ENCODE data around the gene TRIM51G. TPM values are rescaled to one million over a fixed set of nuclear protein-coding genes. Genes with fewer than 3 reads are reported as not detected.
"Not testable (repeated sequence)": the region's sequence is repeated elsewhere in the genome, so short reads cannot be mapped to it uniquely, and the experiment has no call there.

The TRIM51G gene
- total RNA-seq (ENCODE audit: unreplicated experiment) = not detected
- long read RNA-seq = 0 reads

GRCh38 chr11:48983785-48984184 is at the start of gene TRIM51G:
Gene TRIM51G (minus strand): TSS chr11:48983885. CDS start chr11:48981695, 2,190 bp downstream.
- H3K36me3 Mint-ChIP-seq (ENCODE audit: low read depth, unreplicated experiment); H3K4me1 Mint-ChIP-seq (ENCODE audit: unreplicated experiment); H3K27me3 Mint-ChIP-seq (ENCODE audit: unreplicated experiment); DNase-seq (ENCODE audit: low spot score); H3K4me3 Mint-ChIP-seq (ENCODE audit: unreplicated experiment); H3K27ac Mint-ChIP-seq (ENCODE audit: unreplicated experiment): not testable (repeated sequence)
- peaks cover 16% of the 10 kb centered on the region for H3K9me3 Mint-ChIP-seq (ENCODE audit: unreplicated experiment)

DNA sequence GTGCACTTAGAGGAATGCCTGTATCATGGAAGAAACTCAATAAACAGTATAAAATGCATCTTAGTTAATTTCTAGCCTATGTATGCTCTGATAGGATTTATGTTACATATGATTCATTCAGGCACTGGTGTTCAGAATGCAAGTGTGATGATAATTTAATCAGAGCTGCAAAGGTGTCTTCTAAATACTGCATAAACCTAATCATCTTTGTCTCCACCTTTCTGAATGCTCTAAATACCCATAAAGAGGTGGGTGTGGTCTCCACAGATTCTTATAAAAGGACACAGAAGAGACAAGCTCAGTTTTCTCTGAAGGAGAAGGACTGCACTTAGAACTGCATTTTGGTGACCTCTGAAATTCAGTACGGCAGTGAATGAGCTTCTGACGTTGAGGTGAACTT is 44.8 kb upstream of the TRIM51G start, which contains the start of gene TRIM49B:
Gene TRIM49B (plus strand): TSS at position 301 of the 400 bp plus-strand sequence. CDS start 2,777 bp downstream, outside the sequence.
- not testable (repeated sequence) for DNase-seq (ENCODE audit: low spot score); H3K4me3 Mint-ChIP-seq (ENCODE audit: unreplicated experiment); H3K4me1 Mint-ChIP-seq (ENCODE audit: unreplicated experiment); H3K9me3 Mint-ChIP-seq (ENCODE audit: unreplicated experiment); H3K27me3 Mint-ChIP-seq (ENCODE audit: unreplicated experiment); H3K36me3 Mint-ChIP-seq (ENCODE audit: low read depth, unreplicated experiment); H3K27ac Mint-ChIP-seq (ENCODE audit: unreplicated experiment)

DNA sequence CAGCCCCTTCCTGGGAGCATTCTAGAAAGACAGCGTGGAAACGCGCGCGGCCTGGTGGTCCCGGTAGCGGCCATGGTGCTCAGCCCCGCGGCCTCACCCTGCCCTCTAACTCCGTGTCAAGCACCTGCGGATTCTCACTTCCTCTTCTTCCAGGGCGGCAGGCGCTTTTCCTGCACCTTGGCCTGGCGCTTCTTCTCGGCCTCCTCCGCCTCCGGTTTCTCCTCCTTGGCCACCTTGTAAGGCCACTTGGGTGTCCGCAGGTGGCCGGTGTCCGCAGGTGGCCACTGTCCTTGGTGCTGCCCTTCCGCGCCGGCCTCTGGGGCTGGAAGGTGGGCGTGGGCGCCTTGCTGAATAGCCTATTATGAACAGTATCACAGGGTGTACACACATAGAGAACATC is 15.1 kb downstream of the TRIM51G start:
- not testable (repeated sequence) for H3K27ac Mint-ChIP-seq (ENCODE audit: unreplicated experiment); H3K36me3 Mint-ChIP-seq (ENCODE audit: low read depth, unreplicated experiment); H3K4me3 Mint-ChIP-seq (ENCODE audit: unreplicated experiment); H3K27me3 Mint-ChIP-seq (ENCODE audit: unreplicated experiment); DNase-seq (ENCODE audit: low spot score); H3K4me1 Mint-ChIP-seq (ENCODE audit: unreplicated experiment)
- peaks cover 23% of the 10 kb centered on the region for H3K9me3 Mint-ChIP-seq (ENCODE audit: unreplicated experiment)

GRCh38 chr11:48955315-48956049 is 28.2 kb downstream of the TRIM51G start:
- not testable (repeated sequence) for H3K4me3 Mint-ChIP-seq (ENCODE audit: unreplicated experiment); H3K27me3 Mint-ChIP-seq (ENCODE audit: unreplicated experiment); H3K36me3 Mint-ChIP-seq (ENCODE audit: low read depth, unreplicated experiment); H3K27ac Mint-ChIP-seq (ENCODE audit: unreplicated experiment); H3K4me1 Mint-ChIP-seq (ENCODE audit: unreplicated experiment); DNase-seq (ENCODE audit: low spot score)
- peaks cover 14% of the 10 kb centered on the region for H3K9me3 Mint-ChIP-seq (ENCODE audit: unreplicated experiment)

DNA sequence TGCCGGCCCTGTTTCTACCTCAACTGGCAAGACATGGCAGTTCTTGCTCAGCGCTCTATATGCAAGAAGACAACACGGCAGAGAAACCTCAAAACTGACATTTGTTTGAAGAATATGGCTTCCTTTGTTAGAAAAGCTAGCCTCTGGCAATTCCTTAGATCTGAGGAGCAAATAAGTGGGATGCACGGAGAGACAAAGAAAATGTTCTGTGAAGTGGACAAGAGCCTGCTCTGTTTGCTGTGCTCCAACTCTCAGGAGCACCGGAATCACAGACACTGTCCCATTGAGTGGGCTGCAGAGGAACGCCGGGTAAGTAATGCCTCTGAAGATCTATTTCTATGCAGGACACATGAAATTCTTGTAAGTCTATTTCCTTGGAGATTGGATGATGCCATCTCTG is 37.9 kb downstream of the TRIM51G start:
- DNase-seq (ENCODE audit: low spot score); H3K4me3 Mint-ChIP-seq (ENCODE audit: unreplicated experiment); H3K4me1 Mint-ChIP-seq (ENCODE audit: unreplicated experiment); H3K36me3 Mint-ChIP-seq (ENCODE audit: low read depth, unreplicated experiment); H3K27ac Mint-ChIP-seq (ENCODE audit: unreplicated experiment); H3K27me3 Mint-ChIP-seq (ENCODE audit: unreplicated experiment): not testable (repeated sequence)
- H3K9me3 Mint-ChIP-seq (ENCODE audit: unreplicated experiment) = peaks cover 22% of the 10 kb centered on the region

Other genes starting within 250 kb of the TRIM51G start
- gene TRIM49B, start 44.9 kb upstream of the TRIM51G start, total RNA-seq (ENCODE audit: unreplicated experiment) = not detected
- not detected for gene TRIM64C, start 75.2 kb upstream of the TRIM51G start, total RNA-seq (ENCODE audit: unreplicated experiment)
- gene FOLH1, start 224.7 kb upstream of the TRIM51G start, total RNA-seq (ENCODE audit: unreplicated experiment) = 2.8 TPM

Data from endothelial cell (in vitro differentiated cells).